Stimulated activated effector memory CD8-positive, alpha-beta T cell treated with anti-CD3 and anti-CD28 coated beads, Interleukin-12 subunit alpha, Interleukin-12 subunit beta, amount 100 ng/mL, for 72 hours (primary cell): ENCODE measurements around the gene PDXP.

Source experiments
- ATAC-seq: fragments of 150-1000 bp; cut with Tn5 transposase; 2 replicates; pipeline ENCODE4 v1.10.0; 2021
- DNase-seq, 2 donors: peaks; one replicate each; pipeline ENCODE4 v3.0.0; 2021 to 2022; ENCODE audit warnings: low spot score in 2 of 2
- H3K27ac Mint-ChIP-seq: one replicate; pipeline ENCODE4 v1.8.0; 2022; ENCODE audit warnings: mild to moderate bottlenecking, mixed read lengths
- H3K36me3 Mint-ChIP-seq: one replicate; pipeline ENCODE4 v1.8.0; 2022; ENCODE audit warnings: mild to moderate bottlenecking, mixed read lengths
- H3K4me1 Mint-ChIP-seq: one replicate; pipeline ENCODE4 v1.8.0; 2022; ENCODE audit warnings: mixed read lengths
- H3K4me3 Mint-ChIP-seq: one replicate; pipeline ENCODE4 v1.8.0; 2022; ENCODE audit warnings: mild to moderate bottlenecking, mixed read lengths
- H3K9me3 Mint-ChIP-seq: one replicate; pipeline ENCODE4 v1.8.0; 2022; ENCODE audit warnings: mixed read lengths

Gene PDXP

DNA sequence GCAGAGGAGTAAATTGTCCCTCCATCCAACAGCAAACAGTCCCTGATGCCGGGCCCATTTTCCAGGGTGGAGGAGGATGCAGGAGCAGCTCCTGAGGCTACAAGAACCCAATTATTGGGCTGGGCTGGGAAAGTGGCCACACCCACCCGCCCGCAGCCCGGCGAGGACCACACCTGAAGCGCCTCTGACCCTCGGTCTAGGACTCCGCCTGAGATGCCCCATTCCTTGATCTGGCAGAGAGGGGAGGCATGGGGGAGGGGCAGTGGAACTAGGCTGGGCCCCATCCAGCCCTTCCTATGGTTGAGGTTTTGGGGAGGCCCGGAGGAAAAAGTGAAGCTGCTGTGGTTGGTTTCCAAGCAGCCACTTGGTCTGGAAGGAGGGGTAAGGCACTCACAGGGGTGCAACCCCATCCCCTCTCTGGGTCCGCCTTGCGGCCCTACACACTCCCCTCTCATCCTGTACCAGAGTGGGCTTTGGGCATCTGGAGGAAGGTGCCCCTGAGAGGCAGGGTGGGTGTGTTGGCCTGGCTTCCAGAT, 14.5 kb downstream of the PDXP start:
- Mint-ChIP-seq H3K27ac (peak overlapping the region; percentile 92), H3K36me3 (peaks cover 29% of the 10 kb centered on the region), H3K4me3 (no peak overlapping the region), H3K4me1 (peaks cover 45% of the 10 kb centered on the region), H3K9me3 (no peaks in the 10 kb centered on the region)
- ATAC-seq (no peak), DNase-seq (no peak)

DNA sequence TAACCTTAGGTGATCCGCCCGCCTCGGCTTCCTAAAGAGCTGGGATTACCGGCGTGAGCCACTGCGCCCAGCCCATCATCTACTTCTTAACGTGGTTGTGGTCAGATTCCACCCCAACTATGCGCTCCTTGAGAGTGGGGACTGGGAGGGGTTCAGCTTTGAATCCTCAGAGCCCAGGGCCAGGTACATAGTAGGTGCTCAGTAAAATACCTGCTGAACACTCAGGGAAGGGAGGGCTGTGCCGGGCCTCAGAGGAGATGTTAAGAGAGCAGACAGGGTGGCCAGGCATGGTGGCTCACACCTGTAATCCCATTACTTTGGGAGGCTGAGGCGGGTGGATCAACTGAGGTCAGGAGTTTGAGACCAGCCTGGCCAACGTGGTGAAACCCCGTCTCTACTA, 15.7 kb downstream of the PDXP start:
- Mint-ChIP-seq H3K9me3 (no peaks in the 10 kb centered on the region), H3K36me3 (peaks cover 42% of the 10 kb centered on the region), H3K27ac (peak overlapping the region; percentile 92), H3K4me3 (peak overlapping the region; percentile 79), H3K4me1 (peaks cover 48% of the 10 kb centered on the region)
- DNase-seq, result no peak
- no peak for ATAC-seq

DNA sequence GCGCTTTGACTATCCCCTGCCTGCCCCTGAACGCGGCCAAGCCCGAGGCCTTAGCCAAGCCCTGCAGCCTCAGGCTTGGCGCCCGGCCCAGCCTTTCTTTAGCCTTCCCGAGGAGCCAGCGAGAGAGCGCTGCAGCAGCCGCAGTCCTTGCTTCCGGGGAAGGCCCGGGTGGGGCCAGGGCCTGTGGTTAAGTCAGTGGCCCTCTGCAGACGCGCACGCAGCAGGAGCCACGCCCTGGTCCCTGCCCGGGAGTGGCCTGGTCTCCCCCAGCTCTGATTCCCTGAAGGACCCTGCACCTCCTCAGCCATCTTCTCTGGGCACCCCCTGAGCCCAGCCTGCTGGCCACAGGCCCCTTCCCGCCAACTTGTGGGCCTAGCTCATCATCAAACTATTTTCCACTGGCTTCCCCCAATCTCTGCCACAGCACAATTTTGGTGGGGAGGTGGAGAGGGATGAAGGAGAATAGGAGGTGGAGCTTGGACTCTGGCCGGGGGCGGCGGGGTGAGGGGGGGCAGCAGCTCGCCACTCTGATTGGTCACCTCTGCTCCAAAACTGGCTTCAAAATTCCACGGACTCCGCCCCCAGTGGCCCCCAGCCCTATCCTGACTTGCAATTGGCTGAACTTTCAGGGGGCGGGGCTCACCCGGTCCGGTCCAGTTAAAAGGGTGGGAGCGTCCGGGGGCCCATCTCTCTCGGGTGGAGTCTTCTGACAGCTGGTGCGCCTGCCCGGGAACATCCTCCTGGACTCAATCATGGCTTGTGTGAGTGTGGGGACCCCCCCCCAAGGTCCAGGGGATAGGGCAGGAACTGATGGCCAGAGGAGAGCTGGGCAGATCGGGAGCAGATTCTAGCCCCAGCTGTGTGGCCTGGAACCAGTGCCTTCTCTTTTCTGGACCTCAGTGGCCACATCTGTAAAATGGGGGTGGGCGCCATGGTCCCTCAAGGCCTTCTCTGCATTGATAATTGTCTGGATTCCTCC, 16.7 kb downstream of the PDXP start, which contains the start of gene LGALS1:
LGALS1 (plus strand) TSS at position 686 of the 979 bp plus-strand sequence; CDS start at position 753, 67 bp downstream.
- H3K27ac Mint-ChIP-seq, result peak within 1 kb of the TSS; percentile 92
- H3K9me3 Mint-ChIP-seq, result no peaks in the 10 kb centered on the region

DNA sequence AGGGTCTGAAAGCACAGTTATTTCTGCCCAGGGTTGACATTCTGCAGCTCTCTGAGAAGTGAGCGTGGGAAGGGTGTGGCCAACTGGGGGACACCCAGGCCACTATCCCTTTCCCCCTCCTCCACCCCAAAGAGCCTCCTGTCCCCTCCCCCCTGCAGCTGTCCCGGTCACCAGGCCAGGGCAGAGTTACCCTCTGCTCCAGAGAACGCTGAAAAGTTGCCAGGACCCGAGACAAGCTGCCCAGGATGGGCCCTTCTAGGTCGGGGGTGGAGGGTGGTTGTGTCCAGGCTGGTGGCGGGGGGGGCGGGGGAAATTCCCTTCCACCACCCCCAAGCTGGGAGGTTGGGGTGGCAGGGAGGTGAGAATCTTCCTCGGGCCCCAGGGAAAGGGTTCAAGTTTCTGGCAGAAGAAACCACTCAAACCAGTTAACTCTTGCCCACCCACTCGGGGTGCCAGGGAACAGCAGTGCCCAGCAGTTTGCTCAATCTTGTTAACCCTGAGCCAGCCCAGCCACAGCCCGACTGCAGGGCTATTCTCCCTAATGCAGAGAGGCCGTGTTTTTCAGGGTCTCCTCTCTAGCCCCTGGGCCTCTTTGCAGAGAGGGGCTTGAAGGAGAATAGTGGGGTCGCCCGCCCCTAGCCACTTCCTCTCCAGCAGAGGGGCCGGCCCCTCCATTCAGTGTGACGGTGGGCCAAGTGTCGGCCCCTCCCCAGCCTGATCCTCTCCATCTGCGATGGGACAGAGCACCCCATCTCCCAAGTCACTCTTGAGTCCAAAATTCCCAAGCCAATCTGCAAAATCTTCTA, 17.6 kb downstream of the PDXP start:
- H3K9me3 Mint-ChIP-seq, result no peaks in the 10 kb centered on the region
- H3K4me3 Mint-ChIP-seq, result peak overlapping the region; percentile 79
- peak; percentile 1 for ATAC-seq
- peaks cover 61% of the 10 kb centered on the region for H3K36me3 Mint-ChIP-seq
- H3K27ac Mint-ChIP-seq, result peak overlapping the region; percentile 92
- DNase-seq, result peak; percentile 31 to 70
- H3K4me1 Mint-ChIP-seq, result peaks cover 58% of the 10 kb centered on the region

More for the DNA sequence above, 16.7 kb downstream of the PDXP start, which contains the start of gene LGALS1:
- peaks cover 52% of the 10 kb centered on the region for H3K36me3 Mint-ChIP-seq
- DNase-seq (peak; percentile 63 to 85), ATAC-seq (peak; percentile 77)
- H3K4me3 Mint-ChIP-seq, result peak within 1 kb of the TSS; percentile 79
- peaks cover 55% of the 10 kb centered on the region for H3K4me1 Mint-ChIP-seq

DNA sequence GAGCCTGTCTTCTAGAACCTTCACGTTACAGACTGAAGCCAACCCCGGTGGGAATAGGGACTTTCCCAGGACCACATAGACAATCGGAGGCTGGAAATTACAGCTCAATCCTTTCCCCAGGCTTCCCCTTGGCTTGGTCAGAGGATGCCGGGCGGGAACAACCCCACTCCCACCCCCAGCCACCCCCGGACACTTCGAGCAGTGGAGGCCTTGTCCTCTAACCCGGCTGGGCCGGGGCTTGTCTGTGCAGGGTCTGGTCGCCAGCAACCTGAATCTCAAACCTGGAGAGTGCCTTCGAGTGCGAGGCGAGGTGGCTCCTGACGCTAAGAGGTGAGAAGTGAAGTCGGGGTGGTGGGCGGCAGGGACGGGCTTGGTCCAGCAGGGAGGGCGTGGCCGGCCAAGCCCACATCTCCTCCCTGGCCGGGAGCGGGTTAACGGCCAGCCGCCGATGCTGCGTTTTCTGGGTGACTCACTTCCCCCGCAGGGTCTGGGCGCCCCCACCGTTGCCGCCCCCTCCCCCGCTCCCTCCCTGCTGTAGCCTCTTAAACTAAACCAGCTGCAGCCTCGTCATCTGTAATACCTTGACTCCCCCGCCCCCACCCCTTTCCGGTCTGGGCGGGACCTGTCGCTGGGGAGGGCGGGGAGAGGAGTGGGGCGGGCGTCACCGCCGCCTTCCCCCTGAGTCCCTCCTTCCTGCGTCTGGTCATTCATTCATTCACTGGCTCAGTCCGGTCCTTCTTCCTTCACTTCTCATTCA, 18.4 kb downstream of the PDXP start:
- Mint-ChIP-seq H3K4me1 (peaks cover 64% of the 10 kb centered on the region), H3K4me3 (peak overlapping the region; percentile 79)
- peak; percentile 82 for ATAC-seq

DNA sequence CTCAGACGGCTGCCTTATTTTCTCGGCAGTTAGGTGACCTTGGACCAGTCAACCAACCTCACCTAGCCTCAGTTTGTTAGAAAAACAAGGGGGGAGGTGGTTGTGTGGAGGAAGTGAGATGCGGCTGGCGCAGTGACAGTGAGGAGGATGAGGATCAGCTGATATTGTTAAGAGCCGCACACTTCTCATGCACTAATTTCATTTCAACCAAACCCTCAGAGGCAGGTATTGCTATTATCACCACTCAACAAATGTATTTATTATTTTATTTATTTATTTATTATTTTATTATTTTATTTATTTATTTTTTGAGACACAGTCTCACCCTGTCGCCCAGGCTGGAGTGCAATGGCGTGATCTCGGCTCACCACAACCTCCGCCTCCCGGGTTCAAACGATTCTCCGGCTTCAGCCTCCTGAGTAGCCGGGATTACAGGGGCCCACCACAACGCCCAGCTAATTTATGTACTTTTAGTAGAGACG, 19.0 kb downstream of the PDXP start:
- no peak for DNase-seq
- Mint-ChIP-seq H3K27ac (peak overlapping the region; percentile 92), H3K4me3 (peak overlapping the region; percentile 79), H3K36me3 (peaks cover 68% of the 10 kb centered on the region), H3K9me3 (no peaks in the 10 kb centered on the region), H3K4me1 (peaks cover 58% of the 10 kb centered on the region)
- ATAC-seq, result peak; percentile 5

More for the DNA sequence above, 18.4 kb downstream of the PDXP start:
- DNase-seq, result peak; percentile 80 to 94
- Mint-ChIP-seq H3K36me3 (peaks cover 68% of the 10 kb centered on the region), H3K9me3 (no peaks in the 10 kb centered on the region), H3K27ac (peak overlapping the region; percentile 92)

DNA sequence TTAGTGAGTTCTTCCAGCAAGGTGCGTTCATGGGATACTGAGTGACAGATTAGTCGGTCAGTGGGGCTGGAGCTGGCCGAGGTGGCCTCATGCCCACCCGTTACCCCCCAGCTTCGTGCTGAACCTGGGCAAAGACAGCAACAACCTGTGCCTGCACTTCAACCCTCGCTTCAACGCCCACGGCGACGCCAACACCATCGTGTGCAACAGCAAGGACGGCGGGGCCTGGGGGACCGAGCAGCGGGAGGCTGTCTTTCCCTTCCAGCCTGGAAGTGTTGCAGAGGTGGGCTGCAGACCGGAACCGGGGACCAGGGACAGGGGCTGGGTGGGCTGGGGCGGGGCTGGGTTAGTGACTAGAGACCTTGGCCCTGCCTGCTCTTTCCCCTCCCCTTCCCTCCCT, 19.8 kb downstream of the PDXP start:
- peaks cover 68% of the 10 kb centered on the region for H3K36me3 Mint-ChIP-seq
- no peak for ATAC-seq
- H3K4me1 Mint-ChIP-seq, result peaks cover 53% of the 10 kb centered on the region
- no peaks in the 10 kb centered on the region for H3K9me3 Mint-ChIP-seq
- DNase-seq, result no peak
- H3K27ac Mint-ChIP-seq, result peak overlapping the region; percentile 92
- peak overlapping the region; percentile 79 for H3K4me3 Mint-ChIP-seq

DNA sequence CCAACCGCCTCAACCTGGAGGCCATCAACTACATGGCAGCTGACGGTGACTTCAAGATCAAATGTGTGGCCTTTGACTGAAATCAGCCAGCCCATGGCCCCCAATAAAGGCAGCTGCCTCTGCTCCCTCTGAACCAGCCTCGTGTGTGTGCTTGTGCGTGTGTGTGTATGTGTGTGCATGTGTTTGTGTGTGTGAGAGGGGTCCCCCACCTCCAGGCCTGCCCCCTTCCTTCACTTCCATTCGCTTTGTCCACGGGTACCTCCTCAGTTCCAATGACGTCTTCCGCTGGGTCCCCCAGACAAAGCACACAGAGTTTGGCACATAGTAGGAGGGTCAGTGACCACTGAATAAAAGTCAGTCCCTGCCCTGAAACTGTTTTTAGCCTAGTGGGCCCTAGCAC, 21.1 kb downstream of the PDXP start:
- no peak for ATAC-seq

DNA sequence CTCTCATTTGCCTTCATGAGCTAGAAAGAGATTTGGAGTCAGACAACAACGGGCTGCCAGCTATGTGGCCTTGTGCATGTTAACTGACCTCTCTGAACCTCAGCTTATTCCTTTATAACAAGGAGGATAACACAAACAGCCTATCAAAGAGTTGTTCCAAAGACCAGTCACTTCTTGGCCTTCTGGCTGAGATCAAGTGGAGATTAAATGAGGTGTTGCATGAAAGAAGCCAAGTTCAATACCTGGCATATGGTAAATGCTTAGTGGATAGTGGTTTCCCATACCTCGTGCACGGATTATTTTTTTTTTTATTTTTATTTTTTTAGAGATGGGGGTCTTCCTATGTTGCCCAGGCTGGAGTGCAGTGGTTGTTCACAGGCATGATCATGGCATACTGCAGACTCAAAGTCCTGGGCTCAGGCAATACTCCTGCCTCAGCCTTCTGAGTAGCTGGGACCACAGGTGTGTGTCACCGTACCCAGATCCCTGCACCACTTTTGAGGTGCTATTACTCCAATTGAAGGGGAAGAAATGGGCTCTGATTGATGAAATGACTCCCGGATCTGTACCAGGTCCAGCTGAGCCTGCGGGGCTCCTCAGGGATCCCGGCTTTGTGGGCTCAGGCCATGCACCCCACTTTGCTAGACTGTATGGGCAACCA, 21.8 kb downstream of the PDXP start:
- ATAC-seq (no peak), DNase-seq (no peak)
- no peaks in the 10 kb centered on the region for H3K9me3 Mint-ChIP-seq
- peaks cover 34% of the 10 kb centered on the region for H3K4me1 Mint-ChIP-seq
- H3K27ac Mint-ChIP-seq, result peak overlapping the region; percentile 46
- peaks cover 65% of the 10 kb centered on the region for H3K36me3 Mint-ChIP-seq
- peak overlapping the region; percentile 40 for H3K4me3 Mint-ChIP-seq

More for the DNA sequence above, 21.1 kb downstream of the PDXP start:
- H3K27ac Mint-ChIP-seq, result peak overlapping the region; percentile 46
- peaks cover 68% of the 10 kb centered on the region for H3K36me3 Mint-ChIP-seq
- H3K4me1 Mint-ChIP-seq, result peaks cover 40% of the 10 kb centered on the region
- H3K9me3 Mint-ChIP-seq, result no peaks in the 10 kb centered on the region
- no peak for DNase-seq
- H3K4me3 Mint-ChIP-seq, result peak overlapping the region; percentile 40

DNA sequence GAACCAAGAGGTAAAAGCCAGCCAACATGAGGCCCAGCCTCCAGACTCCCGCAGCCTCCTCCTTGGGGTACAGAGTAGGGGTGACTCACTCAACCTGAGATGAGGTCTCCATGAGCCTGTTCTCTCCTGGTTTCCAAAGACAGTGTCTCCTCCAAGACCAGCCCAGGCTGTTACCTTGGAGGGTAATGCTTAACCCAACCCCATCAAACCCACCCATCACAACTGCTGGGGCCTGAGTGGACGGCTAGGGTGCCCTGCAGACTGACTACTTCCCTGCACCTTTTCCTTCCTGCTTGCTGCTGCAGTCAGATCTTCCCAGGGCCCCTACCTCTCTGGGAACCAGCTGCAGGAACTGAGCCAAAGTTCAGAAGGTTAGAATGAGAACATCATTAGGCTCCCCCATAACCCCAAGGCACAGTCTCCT, 22.5 kb downstream of the PDXP start:
- peak overlapping the region; percentile 64 for H3K27ac Mint-ChIP-seq

DNA sequence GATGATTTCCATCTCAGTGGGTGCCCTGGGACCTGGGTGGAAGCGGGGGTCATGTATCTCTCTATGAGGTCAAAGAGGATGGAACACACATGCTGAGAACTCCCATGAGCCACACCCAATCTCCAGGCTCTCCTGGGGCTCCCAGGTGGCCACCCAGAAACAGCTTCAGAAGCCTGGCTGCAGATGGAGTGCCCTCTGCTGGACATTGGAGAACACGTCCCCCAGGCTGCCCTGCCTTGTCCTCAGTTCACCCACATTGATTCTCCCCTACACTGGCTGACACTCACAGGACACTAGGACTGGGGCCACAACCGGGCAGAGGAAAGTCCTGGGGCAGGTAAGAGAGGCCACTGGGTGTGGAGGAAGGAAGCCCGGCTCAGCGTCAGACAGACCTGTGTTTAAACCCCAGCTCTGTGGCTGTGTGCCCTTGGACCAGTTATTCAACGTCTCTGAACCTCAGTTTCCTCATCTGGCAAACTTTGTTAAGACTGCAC, 23.1 kb downstream of the PDXP start:
- Mint-ChIP-seq H3K4me3 (no peak overlapping the region), H3K27ac (peak overlapping the region; percentile 64), H3K9me3 (no peaks in the 10 kb centered on the region), H3K36me3 (peaks cover 52% of the 10 kb centered on the region), H3K4me1 (peaks cover 39% of the 10 kb centered on the region)
- peak; percentile 56 to 86 for DNase-seq
- peak; percentile 59 for ATAC-seq

More for the DNA sequence above, 22.5 kb downstream of the PDXP start:
- no peak for ATAC-seq
- Mint-ChIP-seq H3K4me1 (peaks cover 35% of the 10 kb centered on the region), H3K4me3 (no peak overlapping the region), H3K36me3 (peaks cover 58% of the 10 kb centered on the region), H3K9me3 (no peaks in the 10 kb centered on the region)
- no peak for DNase-seq

DNA sequence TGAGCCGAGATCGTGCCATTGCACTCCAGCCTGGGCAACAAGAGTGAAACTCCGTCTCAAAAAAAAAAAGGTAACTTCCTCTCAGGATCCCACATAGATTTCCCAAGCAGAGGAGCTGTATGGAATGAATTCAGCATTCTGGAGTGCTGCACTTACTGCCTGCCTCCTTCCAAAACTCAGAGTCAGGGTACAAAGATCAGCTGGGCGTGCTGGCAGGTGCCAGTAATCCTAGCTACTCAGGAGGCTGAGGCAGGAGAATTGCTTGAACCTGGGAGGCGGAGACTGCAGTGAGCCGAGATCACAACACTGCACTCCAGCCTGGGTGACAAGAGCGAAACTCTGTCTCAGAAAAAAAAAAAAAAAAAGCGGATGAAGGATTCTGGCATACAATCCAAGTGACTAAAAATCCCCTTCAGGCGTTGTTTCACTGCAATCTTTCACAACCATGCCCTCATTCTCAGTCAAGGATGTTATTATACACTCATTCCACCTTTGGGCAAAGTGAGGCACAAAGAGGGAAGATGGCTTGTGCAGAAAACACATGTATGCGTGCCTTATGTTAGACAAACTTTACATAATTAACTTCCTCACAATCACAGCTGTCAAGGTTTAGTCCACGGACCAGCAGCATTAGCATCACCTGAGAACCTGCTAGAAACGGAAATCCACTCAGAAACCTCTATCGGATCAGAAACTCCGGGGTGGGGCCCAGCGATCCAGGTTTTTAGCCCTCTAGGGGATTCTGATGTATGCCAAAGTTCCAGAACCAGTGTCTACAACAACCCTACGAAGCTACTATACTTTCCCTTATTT, 26.5 kb downstream of the PDXP start:
- H3K27ac Mint-ChIP-seq, result peak overlapping the region; percentile 95
- H3K4me1 Mint-ChIP-seq, result peaks cover 43% of the 10 kb centered on the region
- no peaks in the 10 kb centered on the region for H3K9me3 Mint-ChIP-seq
- ATAC-seq, result no peak
- H3K4me3 Mint-ChIP-seq, result peak overlapping the region; percentile 92
- DNase-seq, result no peak
- H3K36me3 Mint-ChIP-seq, result peaks cover 44% of the 10 kb centered on the region
